Thoracic aorta (tissue), 2 donors: ENCODE data around the gene PDIK1L. TPM values are rescaled to one million over a fixed set of nuclear protein-coding genes. Genes with fewer than 3 reads are reported as not detected.
"Not testable (repeated sequence)": the region's sequence is repeated elsewhere in the genome, so short reads cannot be mapped to it uniquely, and the experiment has no call there.

Experiments used
- ATAC-seq: fragments of 150-250 bp; one replicate; pipeline ENCODE4 v1.8.0; 2017; ENCODE audit warnings: low read depth; ENCODE audit not compliant: insufficient number of reproducible peaks, low FRiP score
- DNase-seq: peaks from one replicate; pipeline ENCODE4 v3.0.0-alpha.2; 2020; ENCODE audit warnings: low spot score
- H3K27ac ChIP-seq, 2 donors: fragments of 200-600 bp; sonication (generic); 1 replicate in 1 of 2; 2 replicates in 1 of 2; pipeline ENCODE4 v1.5.1; 2016; ENCODE audit warnings: mild to moderate bottlenecking in 2 of 2, moderate library complexity in 2 of 2
- H3K27me3 ChIP-seq: fragments of 200-600 bp; sonication (generic); replicated peaks from 2 replicates; pipeline ENCODE4 v1.6.0; 2016; ENCODE audit warnings: mild to moderate bottlenecking; ENCODE audit not compliant: insufficient read depth
- H3K36me3 ChIP-seq: fragments of 200-600 bp; sonication (generic); one replicate; pipeline ENCODE4 v1.5.1; 2016
- H3K4me1 ChIP-seq, 2 donors: fragments of 200-600 bp; sonication (generic); 1 replicate in 1 of 2; 2 replicates in 1 of 2; pipeline versions ENCODE4 v1.5.1 to v1.6.0; 2016; ENCODE audit warnings: low read depth in 2 of 2, mild to moderate bottlenecking in 1 of 2; ENCODE audit not compliant: control insufficient read depth in 1 of 2
- H3K4me3 ChIP-seq: fragments of 200-600 bp; sonication (generic); 2 replicates; pipeline ENCODE4 v1.5.1; 2016; ENCODE audit warnings: mild to moderate bottlenecking
- H3K9me3 ChIP-seq: fragments of 200-600 bp; sonication (generic); 2 replicates; pipeline ENCODE4 v1.5.1; 2016
- total RNA-seq, 2 donors: library from RNA; depleted of rRNA; stranded (reverse); fragments of >200 nt; gene quantifications; one replicate each; pipeline versions ENCODE4 v1.1.0 to v1.2.3, GENCODE V29; 2016
- TF ChIP-seq, protein P1 (sequence below): fragments of 200-600 bp; sonication (generic); IDR thresholded peaks from one replicate; pipeline ENCODE4 v1.5.1; 2019; ENCODE audit warnings: antibody characterized with exemption

The PDIK1L gene
- total RNA-seq, 2 donors from 2014 or later: 9.6 to 10.4 TPM

DNA sequence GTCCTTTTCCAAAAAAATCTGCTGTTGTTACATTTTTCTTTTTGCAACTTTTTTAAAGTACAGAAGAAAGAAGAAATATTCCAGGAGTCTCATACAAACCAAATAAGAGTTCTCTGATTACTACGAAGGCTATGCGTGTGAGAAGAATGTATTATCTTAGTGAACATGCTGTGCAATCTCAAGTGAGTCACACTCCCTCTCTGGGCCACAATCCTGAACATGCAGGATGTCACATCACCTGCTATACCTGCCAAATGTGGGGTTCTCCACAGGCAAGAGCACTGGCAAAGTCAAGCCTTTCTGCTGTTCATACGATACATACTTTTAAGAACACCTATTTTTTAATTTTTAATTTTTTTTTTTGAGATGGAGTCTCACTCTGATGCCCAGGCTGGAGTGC lies 22.5 kb upstream of the PDIK1L start:
- Histone ChIP-seq H3K27ac (no peak overlapping the region), H3K4me3 (no peak overlapping the region), H3K36me3 (no peaks in the 10 kb centered on the region), H3K9me3 (no peaks in the 10 kb centered on the region), H3K27me3 (no peaks in the 10 kb centered on the region), H3K4me1 (no peaks in the 10 kb centered on the region)
- ATAC-seq (no peak), DNase-seq (no peak)
- TF ChIP-seq, protein P1, sequence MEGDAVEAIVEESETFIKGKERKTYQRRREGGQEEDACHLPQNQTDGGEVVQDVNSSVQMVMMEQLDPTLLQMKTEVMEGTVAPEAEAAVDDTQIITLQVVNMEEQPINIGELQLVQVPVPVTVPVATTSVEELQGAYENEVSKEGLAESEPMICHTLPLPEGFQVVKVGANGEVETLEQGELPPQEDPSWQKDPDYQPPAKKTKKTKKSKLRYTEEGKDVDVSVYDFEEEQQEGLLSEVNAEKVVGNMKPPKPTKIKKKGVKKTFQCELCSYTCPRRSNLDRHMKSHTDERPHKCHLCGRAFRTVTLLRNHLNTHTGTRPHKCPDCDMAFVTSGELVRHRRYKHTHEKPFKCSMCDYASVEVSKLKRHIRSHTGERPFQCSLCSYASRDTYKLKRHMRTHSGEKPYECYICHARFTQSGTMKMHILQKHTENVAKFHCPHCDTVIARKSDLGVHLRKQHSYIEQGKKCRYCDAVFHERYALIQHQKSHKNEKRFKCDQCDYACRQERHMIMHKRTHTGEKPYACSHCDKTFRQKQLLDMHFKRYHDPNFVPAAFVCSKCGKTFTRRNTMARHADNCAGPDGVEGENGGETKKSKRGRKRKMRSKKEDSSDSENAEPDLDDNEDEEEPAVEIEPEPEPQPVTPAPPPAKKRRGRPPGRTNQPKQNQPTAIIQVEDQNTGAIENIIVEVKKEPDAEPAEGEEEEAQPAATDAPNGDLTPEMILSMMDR: no peak

GRCh38 chr1:26090893-26091292 lies 20.7 kb upstream of the PDIK1L start:
- H3K4me3 ChIP-seq: no peak overlapping the region
- no peaks in the 10 kb centered on the region for H3K27me3 ChIP-seq
- H3K36me3 ChIP-seq: no peaks in the 10 kb centered on the region
- DNase-seq (no peak), ATAC-seq (no peak)
- TF ChIP-seq, protein P1: no peak
- H3K9me3 ChIP-seq: no peaks in the 10 kb centered on the region
- H3K27ac ChIP-seq: no peak overlapping the region
- peaks cover 0 to 5% of the 10 kb centered on the region in 2 donors for H3K4me1 ChIP-seq

DNA sequence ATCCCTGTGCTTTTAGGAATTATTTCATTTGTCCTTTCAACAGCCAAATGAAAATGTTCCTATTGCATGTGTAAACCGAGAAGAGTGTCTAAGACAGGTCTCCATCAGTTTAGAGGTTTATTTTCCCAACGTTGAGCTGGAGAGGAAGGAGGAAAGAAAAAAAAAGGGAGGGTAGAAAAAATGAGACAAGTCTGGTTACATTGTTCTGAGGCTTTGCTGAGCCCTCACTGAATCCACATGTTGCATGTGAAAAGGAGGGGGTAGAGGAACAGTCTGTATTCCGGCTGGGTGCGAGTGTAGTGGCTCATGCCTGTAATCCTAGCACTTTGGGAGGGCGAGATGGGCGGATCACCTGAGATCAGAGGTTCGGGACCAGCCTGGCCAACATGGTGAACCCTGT lies 19.2 kb upstream of the PDIK1L start:
- Histone ChIP-seq H3K4me1 (peaks cover 0 to 5% of the 10 kb centered on the region in 2 donors), H3K27ac (no peak overlapping the region), H3K27me3 (no peaks in the 10 kb centered on the region), H3K36me3 (no peaks in the 10 kb centered on the region), H3K4me3 (no peak overlapping the region), H3K9me3 (no peaks in the 10 kb centered on the region)
- TF ChIP-seq, protein P1: no peak
- DNase-seq (no peak), ATAC-seq (no peak)

DNA sequence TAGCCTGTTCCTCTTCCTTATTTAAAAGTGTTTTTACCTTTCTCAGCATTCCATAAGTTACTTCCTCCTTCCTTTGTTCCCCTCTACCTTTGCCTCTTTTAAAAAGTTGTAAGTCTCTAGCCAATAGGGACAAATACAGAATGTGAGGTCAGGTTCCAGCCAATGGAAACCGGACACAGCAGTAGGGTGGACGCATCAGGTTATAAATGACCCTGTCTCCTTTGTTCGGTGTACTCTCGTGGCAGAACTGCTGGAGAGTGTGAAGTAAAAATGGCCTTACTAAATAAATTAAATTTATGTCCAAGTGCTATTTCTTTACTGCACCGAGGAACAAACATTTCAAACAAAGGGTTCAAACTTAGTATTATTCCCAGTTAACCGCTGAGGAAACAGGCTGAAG lies 18.1 kb upstream of the PDIK1L start:
- DNase-seq, H3K4me3 ChIP-seq, H3K4me1 ChIP-seq, ATAC-seq, H3K27me3 ChIP-seq, H3K27ac ChIP-seq, H3K36me3 ChIP-seq, H3K9me3 ChIP-seq: not testable (repeated sequence)

- Histone ChIP-seq H3K27me3 (no peaks in the 10 kb centered on the region), H3K4me1 (peaks cover 0 to 5% of the 10 kb centered on the region in 2 donors), H3K36me3 (no peaks in the 10 kb centered on the region), H3K9me3 (no peaks in the 10 kb centered on the region), H3K4me3 (no peak overlapping the region), H3K27ac (no peak overlapping the region)
- TF ChIP-seq, protein P1: no peak
- ATAC-seq: no peak
- no peak for DNase-seq
These were observed 17.5 kb upstream of the PDIK1L start for GRCh38 chr1:26094076-26094669.
